Spleen (tissue), 11 donors: ENCODE measurements around the gene FAAP20. TPM values are rescaled to one million over a fixed set of nuclear protein-coding genes. Genes with fewer than 3 reads are reported as not detected.

Experiments used
- DNase-seq: peaks from one replicate; pipeline ENCODE4 v3.0.0-alpha.2; 2020
- H3K27ac ChIP-seq, 8 donors: fragments of 200-600 bp; sonication (generic) in 7 of 8; 1 replicate in 4 of 8; 2 replicates in 4 of 8; pipeline versions ENCODE4 v1.5.0 to v1.8.0; 2016 to 2021; ENCODE audit warnings: inconsistent platforms in 4 of 8, mild to moderate bottlenecking in 4 of 8, moderate library complexity in 1 of 8
- H3K27me3 ChIP-seq, 7 donors: fragments of 200-600 bp; sonication (generic) in 6 of 7; replicated peaks in 1 of 7; 1 replicate in 4 of 7; 2 replicates in 3 of 7; pipeline versions ENCODE4 v1.5.0 to v1.8.0; 2016 to 2021; ENCODE audit warnings: inconsistent platforms in 3 of 7, mild to moderate bottlenecking in 1 of 7
- H3K36me3 ChIP-seq, 6 donors: fragments of 200-600 bp; sonication (generic) in 5 of 6; 1 replicate in 4 of 6; 2 replicates in 2 of 6; pipeline versions ENCODE4 v1.5.0 to v1.8.0; 2016 to 2021; ENCODE audit warnings: inconsistent platforms in 2 of 6
- H3K4me1 ChIP-seq, 6 donors: fragments of 200-600 bp; sonication (generic) in 5 of 6; 1 replicate in 3 of 6; 2 replicates in 3 of 6; pipeline versions ENCODE4 v1.5.0 to v1.8.0; 2016 to 2021; ENCODE audit warnings: inconsistent platforms in 3 of 6
- H3K4me3 ChIP-seq, 8 donors: fragments of 200-600 bp; sonication (generic) in 7 of 8; 1 replicate in 4 of 8; 2 replicates in 4 of 8; pipeline versions ENCODE4 v1.5.0 to v1.8.0; 2016 to 2021; ENCODE audit warnings: inconsistent platforms in 4 of 8, mild to moderate bottlenecking in 4 of 8, moderate library complexity in 2 of 8
- H3K9me3 ChIP-seq, 8 donors: fragments of 200-600 bp; sonication (generic) in 7 of 8; 1 replicate in 4 of 8; 2 replicates in 4 of 8; pipeline versions ENCODE4 v1.5.0 to v1.8.0; 2016 to 2021; ENCODE audit warnings: inconsistent platforms in 4 of 8
- POLR2A ChIP-seq, 3 donors: fragments of 450-650 bp; IDR thresholded peaks; one replicate each; pipeline ENCODE4 v1.5.1; 2017; ENCODE audit warnings: antibody characterized with exemption in 3 of 3, mild to moderate bottlenecking in 1 of 3
- POLR2AphosphoS5 ChIP-seq, 3 donors: sonication (generic); formaldehyde crosslinking; IDR thresholded peaks; one replicate each; pipeline ENCODE4 v1.5.1; 2017; ENCODE audit warnings: antibody characterized with exemption in 3 of 3
- WGBS, 5 donors: extraction: QIAGEN DNeasy Blood & Tissue Kit in 3 of 5; methylation state at CpG; one replicate each; pipeline versions ENCODE4 v1.1.5 to v1.1.7; 2013 to 2018; 5-methylcytosine and 5-hydroxymethylcytosine counted together
- intact Hi-C: fragments of 100-400 bp; cut with DNase I; formaldehyde crosslinking; loops from one replicate; pipeline ENCODE4 v1.15.0; 2023; ENCODE audit warnings: low total_unique reads
- polyA plus RNA-seq, 3 donors: library from polyadenylated mRNA; stranded (reverse); fragments of 200-250 nt; gene quantifications; one replicate each; pipeline ENCODE4 v1.2.1, GENCODE V29; 2013
- total RNA-seq, 7 donors: library from RNA; depleted of rRNA in 3 of 7; stranded (reverse); fragments of >200 nt in 3 of 7; fragmentation: NEBNext Ultra II Directional in 4 of 7; extraction: Animal tissue kit (Norgen Biotek cat#: 25700) in 4 of 7; gene quantifications; one replicate each; pipeline versions ENCODE4 v1.1.0 to v1.2.1, GENCODE V29; 2016 to 2021
- TF ChIP-seq, protein P1 (sequence below), 11 experiments: fragments of 200-600 bp in 7 of 11; fragments of 450-650 bp in 4 of 11; sonication (generic) in 4 of 11; IDR thresholded peaks in 8 of 11; conservative IDR thresholded peaks in 3 of 11; 1 replicate in 7 of 11; 2 replicates in 4 of 11; pipeline versions ENCODE4 v1.4.0 to v1.8.0; 2016 to 2021; ENCODE audit warnings: antibody characterized with exemption in 11 of 11, inconsistent platforms in 4 of 11, mild to moderate bottlenecking in 1 of 11
- donor health status: healthy with polysubstance abuse.
- donor health status: DM: no; HTN: no; CAD: no; lungs with moderate emphysema.
- donor health status: DM: no; HTN: no; CAD: no.
- donor health status: Bipolar disorder and iron deficiency.
- donor health status: healthy.
- donor health status: DM: no; HTN: no; CAD: no.
- donor health status: DM: yes; HTN: yes; CAD: no.

Gene FAAP20
- total and polyA plus RNA-seq, 10 donors = 20.6 to 113 (median 52.0) TPM

DNA sequence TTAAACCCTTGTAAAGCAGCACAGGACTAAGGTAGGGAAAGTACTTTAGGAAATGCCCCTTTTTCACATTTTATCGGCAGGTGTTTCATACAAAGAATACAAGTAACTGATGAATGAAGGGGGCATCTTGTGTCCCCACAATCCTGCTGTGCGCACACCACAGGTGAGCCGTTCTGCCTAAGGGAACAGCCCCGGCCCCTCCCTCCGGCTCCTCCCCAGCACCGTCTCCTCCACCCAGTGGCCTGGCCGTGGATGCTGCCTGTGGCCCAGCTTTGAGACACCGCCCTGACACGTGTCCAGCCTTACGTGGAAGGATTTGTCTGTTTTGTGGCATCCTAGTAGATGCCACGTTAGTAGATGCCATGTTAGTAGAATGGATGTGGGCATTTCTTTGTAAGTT, 12.8 kb downstream of the FAAP20 start:
- TF ChIP-seq POLR2A (IDR thresholded peaks at IDR 0.05) (no peak), POLR2AphosphoS5 (IDR thresholded peaks at IDR 0.05) (no peak)
- TF ChIP-seq, protein P1, sequence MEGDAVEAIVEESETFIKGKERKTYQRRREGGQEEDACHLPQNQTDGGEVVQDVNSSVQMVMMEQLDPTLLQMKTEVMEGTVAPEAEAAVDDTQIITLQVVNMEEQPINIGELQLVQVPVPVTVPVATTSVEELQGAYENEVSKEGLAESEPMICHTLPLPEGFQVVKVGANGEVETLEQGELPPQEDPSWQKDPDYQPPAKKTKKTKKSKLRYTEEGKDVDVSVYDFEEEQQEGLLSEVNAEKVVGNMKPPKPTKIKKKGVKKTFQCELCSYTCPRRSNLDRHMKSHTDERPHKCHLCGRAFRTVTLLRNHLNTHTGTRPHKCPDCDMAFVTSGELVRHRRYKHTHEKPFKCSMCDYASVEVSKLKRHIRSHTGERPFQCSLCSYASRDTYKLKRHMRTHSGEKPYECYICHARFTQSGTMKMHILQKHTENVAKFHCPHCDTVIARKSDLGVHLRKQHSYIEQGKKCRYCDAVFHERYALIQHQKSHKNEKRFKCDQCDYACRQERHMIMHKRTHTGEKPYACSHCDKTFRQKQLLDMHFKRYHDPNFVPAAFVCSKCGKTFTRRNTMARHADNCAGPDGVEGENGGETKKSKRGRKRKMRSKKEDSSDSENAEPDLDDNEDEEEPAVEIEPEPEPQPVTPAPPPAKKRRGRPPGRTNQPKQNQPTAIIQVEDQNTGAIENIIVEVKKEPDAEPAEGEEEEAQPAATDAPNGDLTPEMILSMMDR (IDR thresholded peaks at IDR 0.05 in 8 of 11, conservative IDR thresholded peaks at IDR 0.05 in 3 of 11) = no peak
- intact Hi-C loops = no loop called here
- DNase-seq = no peak
- Histone ChIP-seq H3K27me3 (no peaks in the 10 kb centered on the region), H3K36me3 (peaks cover 0 to 74% (median 30%) of the 10 kb centered on the region in 6 donors), H3K27ac (no peak overlapping the region), H3K9me3 (no peaks in the 10 kb centered on the region), H3K4me3 (no peak overlapping the region), H3K4me1 (no peaks in the 10 kb centered on the region)
- WGBS, 5 donors = 93 to 97% (median 94%) methylated on average over 11 of the region's 11 CpGs

GRCh38 chr1:2181271-2181670, 13.3 kb downstream of the FAAP20 start:
- TF ChIP-seq, protein P1 (IDR thresholded peaks at IDR 0.05 in 8 of 11, conservative IDR thresholded peaks at IDR 0.05 in 3 of 11) = no peak
- no peak for TF ChIP-seq POLR2AphosphoS5 (IDR thresholded peaks at IDR 0.05)
- no peak for TF ChIP-seq POLR2A (IDR thresholded peaks at IDR 0.05)
- no peak overlapping the region for H3K4me3 ChIP-seq
- no peaks in the 10 kb centered on the region for H3K27me3 ChIP-seq
- 92 to 98% (median 94%) methylated on average over 12 to 14 of the region's 14 CpGs for WGBS, 5 donors
- H3K36me3 ChIP-seq = peaks cover 0 to 72% (median 28%) of the 10 kb centered on the region in 6 donors
- H3K9me3 ChIP-seq = no peaks in the 10 kb centered on the region
- intact Hi-C loops = no loop called here
- H3K27ac ChIP-seq = no peak overlapping the region
- H3K4me1 ChIP-seq = no peaks in the 10 kb centered on the region
- no peak for DNase-seq

DNA sequence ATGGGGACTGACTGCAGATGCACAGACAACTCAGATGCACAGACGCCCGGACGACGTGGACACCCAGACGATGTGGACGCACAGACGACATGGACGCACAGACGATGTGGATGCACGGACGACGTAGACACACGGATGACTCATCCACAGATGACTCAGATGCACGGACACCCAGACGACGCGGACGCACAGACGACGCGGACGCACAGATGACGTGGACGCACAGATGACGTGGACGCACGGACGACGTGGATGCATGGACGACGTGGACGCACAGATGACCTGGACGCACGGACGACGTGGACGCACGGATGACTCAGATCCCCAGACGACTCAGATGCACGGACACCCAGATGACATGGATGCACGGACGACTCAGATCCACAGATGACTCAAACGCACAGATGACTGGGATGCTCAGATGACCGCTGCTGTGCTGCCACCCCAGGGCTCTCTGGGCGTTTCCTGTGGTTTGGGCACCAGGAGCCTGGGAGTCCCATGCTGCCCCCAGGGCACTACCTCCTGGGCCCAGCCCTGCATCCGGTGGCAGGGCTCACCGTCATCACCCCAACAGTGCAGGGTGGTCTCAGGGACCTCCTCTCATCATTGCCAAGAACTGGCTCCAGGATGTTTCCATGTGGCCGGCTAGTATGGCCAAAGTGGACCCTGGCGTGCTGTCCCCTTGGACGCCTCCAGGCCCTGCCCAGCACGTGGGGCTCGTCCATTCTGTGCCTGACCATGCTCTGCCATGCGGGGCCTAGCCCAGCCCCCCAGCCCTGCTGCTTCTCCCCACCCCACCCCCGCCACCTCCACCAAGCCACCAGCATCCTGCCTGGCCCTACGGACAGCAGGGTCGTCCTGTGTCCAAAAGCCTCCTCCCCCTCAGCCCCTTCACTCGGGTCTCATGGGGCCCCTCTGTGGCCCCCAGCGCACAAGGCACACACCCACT, 14.0 kb downstream of the FAAP20 start:
- H3K27ac ChIP-seq = no peak overlapping the region
- H3K36me3 ChIP-seq = peaks cover 0 to 72% (median 21%) of the 10 kb centered on the region in 6 donors
- no peaks in the 10 kb centered on the region for H3K4me1 ChIP-seq
- 85 to 94% (median 92%) methylated on average over 51 to 58 of the region's 58 CpGs for WGBS, 5 donors
- DNase-seq = no peak
- TF ChIP-seq POLR2AphosphoS5 (IDR thresholded peaks at IDR 0.05) (no peak), POLR2A (IDR thresholded peaks at IDR 0.05) (no peak)
- TF ChIP-seq, protein P1 (IDR thresholded peaks at IDR 0.05 in 8 of 11, conservative IDR thresholded peaks at IDR 0.05 in 3 of 11) = no peak
- H3K27me3 ChIP-seq = no peaks in the 10 kb centered on the region
- no peak overlapping the region for H3K4me3 ChIP-seq
- intact Hi-C loops = no loop called here
- H3K9me3 ChIP-seq = no peaks in the 10 kb centered on the region

- H3K9me3 ChIP-seq = no peaks in the 10 kb centered on the region
- H3K4me3 ChIP-seq = no peak overlapping the region
- peaks cover 0 to 63% (median 10%) of the 10 kb centered on the region in 6 donors for H3K36me3 ChIP-seq
- 79 to 83% (median 82%) methylated on average over 23 to 28 of the region's 28 CpGs for WGBS, 5 donors
- peak; percentile 66 for DNase-seq
- intact Hi-C loops = no loop called here
- H3K27me3 ChIP-seq = no peaks in the 10 kb centered on the region
- TF ChIP-seq POLR2AphosphoS5 (IDR thresholded peaks at IDR 0.05) (no peak), POLR2A (IDR thresholded peaks at IDR 0.05) (no peak)
- TF ChIP-seq, protein P1 (IDR thresholded peaks at IDR 0.05 in 8 of 11, conservative IDR thresholded peaks at IDR 0.05 in 3 of 11) = no peak
- peaks cover 0 to 7% (median 4%) of the 10 kb centered on the region in 6 donors for H3K4me1 ChIP-seq
- H3K27ac ChIP-seq = no peak overlapping the region
Observed at GRCh38 chr1:2179283-2180013, 15.1 kb downstream of the FAAP20 start.
